ENCODE measurements around the gene FIGNL2. TPM values are rescaled to one million over a fixed set of nuclear protein-coding genes. Genes with fewer than 3 reads are reported as not detected.
A peak's percentile ranks its signal among the peaks of the same experiment; 100 is the strongest.

The FIGNL2 gene
- total and polyA plus RNA-seq, 2 experiments from 2014 or later: 1.1 to 5.2 TPM

- no peak for TF ChIP-seq REST (IDR thresholded peaks at IDR 0.05; ENCODE audit: unreplicated experiment)
Observed at GRCh38 chr12:51869931-51870330, 21.4 kb upstream of the FIGNL2 start (continued).

- peak overlapping the region; percentile 65 for H3K4me3 Mint-ChIP-seq
- H3K4me3 ChIP-seq: peak overlapping the region; percentile 92
- no peaks in the 10 kb centered on the region for H4K20me1 ChIP-seq (replicated peaks; ENCODE audit: insufficient read depth)
- no peak overlapping the region for H3K27ac Mint-ChIP-seq
- no peaks in the 10 kb centered on the region for H3K79me2 ChIP-seq (replicated peaks; ENCODE audit: insufficient read depth)
- no peak overlapping the region for H3K27ac ChIP-seq (ENCODE audit: low read depth)
- TF ChIP-seq ETS1 (IDR thresholded peaks at IDR 0.05) (no peak), EZH2 (IDR thresholded peaks at IDR 0.05; ENCODE audit: low read depth, unreplicated experiment) (no peak), ZNF114 (CRISPR knock-in tag; IDR thresholded peaks at IDR 0.05) (no peak), CTCF (conservative IDR thresholded peaks at IDR 0.05; ENCODE audit: low read depth in 2 of 2) (no peak)
- H3K27me3 Mint-ChIP-seq (ENCODE audit: insufficient read depth, low read depth, poor library complexity): peaks cover 37% of the 10 kb centered on the region
- H3F3A ChIP-seq (replicated peaks; ENCODE audit: low read depth): peaks cover 27% of the 10 kb centered on the region; the same call in 1 of the 2 replicates
- no peaks in the 10 kb centered on the region for H3K36me3 ChIP-seq (ENCODE audit: insufficient read depth)
- H3K27me3 ChIP-seq (ENCODE audit: insufficient read depth): peaks cover 49% of the 10 kb centered on the region
- H3K4me1 Mint-ChIP-seq: peaks cover 65% of the 10 kb centered on the region
- DNase-seq (ENCODE audit: low spot score): peak; percentile 50
- no peaks in the 10 kb centered on the region for H3K9me3 Mint-ChIP-seq
- no peaks in the 10 kb centered on the region for H3K9me2 ChIP-seq (ENCODE audit: insufficient read depth)
- H2AFZ ChIP-seq: peak overlapping the region; percentile 94
- H3K4me1 ChIP-seq (ENCODE audit: insufficient read depth): peaks cover 56% of the 10 kb centered on the region
- peak; percentile 15 for ATAC-seq
- H3K4me2 ChIP-seq: peak overlapping the region; percentile 96
- H3K36me3 Mint-ChIP-seq (ENCODE audit: low read depth): no peaks in the 10 kb centered on the region
Observed at GRCh38 chr12:51869496-51869865, 21.0 kb upstream of the FIGNL2 start.

- peaks cover 49% of the 10 kb centered on the region for H3K27me3 ChIP-seq (ENCODE audit: insufficient read depth)
Observed at GRCh38 chr12:51868821-51869495, 20.4 kb upstream of the FIGNL2 start.

More at GRCh38 chr12:51868821-51869495, 20.4 kb upstream of the FIGNL2 start:
- Histone ChIP-seq H3F3A (replicated peaks; ENCODE audit: low read depth) (peaks cover 29% of the 10 kb centered on the region; the same call in 1 of the 2 replicates), H4K20me1 (replicated peaks; ENCODE audit: insufficient read depth) (no peaks in the 10 kb centered on the region), H3K4me2 (peak overlapping the region; percentile 96), H3K4me1 (ENCODE audit: insufficient read depth) (peaks cover 57% of the 10 kb centered on the region), H3K4me3 (peak overlapping the region; percentile 92), H3K79me2 (replicated peaks; ENCODE audit: insufficient read depth) (no peaks in the 10 kb centered on the region), H3K36me3 (ENCODE audit: insufficient read depth) (no peaks in the 10 kb centered on the region), H2AFZ (peak overlapping the region; percentile 96), H3K27ac (ENCODE audit: low read depth) (no peak overlapping the region), H3K9me2 (ENCODE audit: insufficient read depth) (no peaks in the 10 kb centered on the region)
- peak overlapping the region; percentile 75 for H3K4me3 Mint-ChIP-seq
- DNase-seq (ENCODE audit: low spot score) (peak; percentile 65), ATAC-seq (peak; percentile 16)
- peaks cover 40% of the 10 kb centered on the region for H3K27me3 Mint-ChIP-seq (ENCODE audit: insufficient read depth, low read depth, poor library complexity)
- no peak overlapping the region for H3K27ac Mint-ChIP-seq
- peaks cover 63% of the 10 kb centered on the region for H3K4me1 Mint-ChIP-seq
- H3K9me3 Mint-ChIP-seq: no peaks in the 10 kb centered on the region
- no peak for TF ChIP-seq ETS1 (IDR thresholded peaks at IDR 0.05)
- peak; percentile 8 for TF ChIP-seq EZH2 (IDR thresholded peaks at IDR 0.05; ENCODE audit: low read depth, unreplicated experiment)
- no peak for TF ChIP-seq ZNF114 (CRISPR knock-in tag; IDR thresholded peaks at IDR 0.05)
- no peak for TF ChIP-seq REST (IDR thresholded peaks at IDR 0.05; ENCODE audit: unreplicated experiment)
- TF ChIP-seq POLR2AphosphoS5 (IDR thresholded peaks at IDR 0.05; ENCODE audit: low read depth): peak; percentile 31; the same call in 1 of the 2 replicates
- no peaks in the 10 kb centered on the region for H3K36me3 Mint-ChIP-seq (ENCODE audit: low read depth)
